CD4-positive, alpha-beta T cell treated with Interleukin-15 for 4 hours (primary cell): ENCODE measurements around the gene TRIM2.

ENCODE experiments used
- DNase-seq: peaks from one replicate; pipeline ENCODE4 v3.0.0-alpha.2; 2020; ENCODE audit warnings: low spot score

Gene TRIM2

GRCh38 chr4:153337686-153338085 is 133.4 kb downstream of the TRIM2 start:
- DNase-seq: no peak

- DNase-seq: no peak
Observed at GRCh38 chr4:153341575-153342090, 137.4 kb downstream of the TRIM2 start.

GRCh38 chr4:153342751-153343552 is 138.7 kb downstream of the TRIM2 start:
- no peak for DNase-seq

- peak; percentile 89 for DNase-seq
Observed at GRCh38 chr4:153344131-153345011, 140.1 kb downstream of the TRIM2 start, which contains the start of gene MND1. TSS of gene MND1 (plus strand) at chr4:153344688. CDS start at chr4:153344738, 50 bp downstream.

GRCh38 chr4:153345012-153345981 is 141.1 kb downstream of the TRIM2 start:
- peak; percentile 66 for DNase-seq

- DNase-seq: no peak
Observed at GRCh38 chr4:153346031-153346430, 141.8 kb downstream of the TRIM2 start.

GRCh38 chr4:153346563-153346962 is 142.3 kb downstream of the TRIM2 start:
- DNase-seq: no peak

- no peak for DNase-seq
Observed at GRCh38 chr4:153347117-153347516, 142.9 kb downstream of the TRIM2 start.

- DNase-seq: no peak
Observed at GRCh38 chr4:153348006-153348405, 143.8 kb downstream of the TRIM2 start.

- no peak for DNase-seq
Observed at GRCh38 chr4:153349206-153349805, 145.1 kb downstream of the TRIM2 start.

GRCh38 chr4:153362184-153362583 is 157.9 kb downstream of the TRIM2 start:
- DNase-seq: no peak

- no peak for DNase-seq
Observed at GRCh38 chr4:153364061-153364460, 159.8 kb downstream of the TRIM2 start.

GRCh38 chr4:153365003-153365402 is 160.8 kb downstream of the TRIM2 start:
- no peak for DNase-seq

GRCh38 chr4:153366486-153366885 is 162.2 kb downstream of the TRIM2 start:
- DNase-seq: no peak

GRCh38 chr4:153367092-153367491 is 162.8 kb downstream of the TRIM2 start:
- DNase-seq: no peak

GRCh38 chr4:153369021-153369420 is 164.8 kb downstream of the TRIM2 start:
- DNase-seq: no peak

GRCh38 chr4:153371701-153372234 is 167.5 kb downstream of the TRIM2 start:
- no peak for DNase-seq

GRCh38 chr4:153372967-153373562 is 168.8 kb downstream of the TRIM2 start:
- DNase-seq: no peak

GRCh38 chr4:153374442-153374841 is 170.2 kb downstream of the TRIM2 start:
- no peak for DNase-seq

GRCh38 chr4:153375303-153375702 is 171.1 kb downstream of the TRIM2 start:
- no peak for DNase-seq
